ENCODE measurements around the gene SLC9A8.
"Not testable (repeated sequence)": the region's sequence is repeated elsewhere in the genome, so short reads cannot be mapped to it uniquely, and the experiment has no call there.

SLC9A8 gene

GRCh38 chr20:49892260-49892659 is 79.6 kb downstream of the SLC9A8 start:
- Mint-ChIP-seq H3K4me1 (ENCODE audit: low read depth) (peaks cover 42% of the 10 kb centered on the region), H3K4me3 (no peak overlapping the region), H3K36me3 (ENCODE audit: low read depth) (peaks cover 37% of the 10 kb centered on the region), H3K27ac (peak overlapping the region; percentile 88), H3K27me3 (no peaks in the 10 kb centered on the region), H3K9me3 (no peaks in the 10 kb centered on the region)
- no peak for DNase-seq

GRCh38 chr20:49892817-49893216 is 80.2 kb downstream of the SLC9A8 start:
- no peaks in the 10 kb centered on the region for H3K9me3 Mint-ChIP-seq
- peaks cover 38% of the 10 kb centered on the region for H3K4me1 Mint-ChIP-seq (ENCODE audit: low read depth)
- peak overlapping the region; percentile 20 for H3K4me3 Mint-ChIP-seq
- no peak for DNase-seq
- peaks cover 31% of the 10 kb centered on the region for H3K36me3 Mint-ChIP-seq (ENCODE audit: low read depth)
- no peaks in the 10 kb centered on the region for H3K27me3 Mint-ChIP-seq
- H3K27ac Mint-ChIP-seq, result peak overlapping the region; percentile 88

- Mint-ChIP-seq H3K4me1 (ENCODE audit: low read depth) (peaks cover 35% of the 10 kb centered on the region), H3K36me3 (ENCODE audit: low read depth) (peaks cover 25% of the 10 kb centered on the region), H3K4me3 (peak overlapping the region; percentile 26), H3K27ac (peak overlapping the region; percentile 88), H3K9me3 (no peaks in the 10 kb centered on the region), H3K27me3 (no peaks in the 10 kb centered on the region)
- peak; percentile 53 for DNase-seq
Observed at GRCh38 chr20:49893242-49894072, 80.8 kb downstream of the SLC9A8 start.

- H3K36me3 Mint-ChIP-seq (ENCODE audit: low read depth), result peaks cover 19% of the 10 kb centered on the region
- no peaks in the 10 kb centered on the region for H3K9me3 Mint-ChIP-seq
- peak overlapping the region; percentile 26 for H3K4me3 Mint-ChIP-seq
- H3K27me3 Mint-ChIP-seq, result no peaks in the 10 kb centered on the region
- peak overlapping the region; percentile 88 for H3K27ac Mint-ChIP-seq
- peaks cover 33% of the 10 kb centered on the region for H3K4me1 Mint-ChIP-seq (ENCODE audit: low read depth)
- DNase-seq, result no peak
Observed at GRCh38 chr20:49894073-49894470, 81.4 kb downstream of the SLC9A8 start.

- not testable (repeated sequence) for H3K4me3 Mint-ChIP-seq; H3K27me3 Mint-ChIP-seq; H3K27ac Mint-ChIP-seq; H3K36me3 Mint-ChIP-seq (ENCODE audit: low read depth); H3K9me3 Mint-ChIP-seq; DNase-seq
- peaks cover 33% of the 10 kb centered on the region for H3K4me1 Mint-ChIP-seq (ENCODE audit: low read depth)
Observed at GRCh38 chr20:49895474-49896093, 83.0 kb downstream of the SLC9A8 start.

GRCh38 chr20:49896204-49896603 is 83.6 kb downstream of the SLC9A8 start:
- Mint-ChIP-seq H3K27ac (no peak overlapping the region), H3K27me3 (no peaks in the 10 kb centered on the region), H3K4me3 (no peak overlapping the region), H3K36me3 (ENCODE audit: low read depth) (peaks cover 5% of the 10 kb centered on the region), H3K4me1 (ENCODE audit: low read depth) (peaks cover 33% of the 10 kb centered on the region), H3K9me3 (no peaks in the 10 kb centered on the region)
- DNase-seq, result no peak

GRCh38 chr20:49899541-49900383 is 87.1 kb downstream of the SLC9A8 start:
- DNase-seq, result no peak
- H3K36me3 Mint-ChIP-seq (ENCODE audit: low read depth), result peaks cover 23% of the 10 kb centered on the region
- no peaks in the 10 kb centered on the region for H3K27me3 Mint-ChIP-seq
- H3K9me3 Mint-ChIP-seq, result no peaks in the 10 kb centered on the region
- peaks cover 3% of the 10 kb centered on the region for H3K4me1 Mint-ChIP-seq (ENCODE audit: low read depth)
- no peak overlapping the region for H3K4me3 Mint-ChIP-seq
- no peak overlapping the region for H3K27ac Mint-ChIP-seq

GRCh38 chr20:49901588-49901987 is 89.0 kb downstream of the SLC9A8 start:
- H3K27ac Mint-ChIP-seq, result no peak overlapping the region
- no peak for DNase-seq
- no peaks in the 10 kb centered on the region for H3K9me3 Mint-ChIP-seq
- H3K4me1 Mint-ChIP-seq (ENCODE audit: low read depth), result no peaks in the 10 kb centered on the region
- no peaks in the 10 kb centered on the region for H3K27me3 Mint-ChIP-seq
- no peak overlapping the region for H3K4me3 Mint-ChIP-seq
- H3K36me3 Mint-ChIP-seq (ENCODE audit: low read depth), result peaks cover 41% of the 10 kb centered on the region

GRCh38 chr20:49904440-49905214 is 92.0 kb downstream of the SLC9A8 start:
- Mint-ChIP-seq H3K36me3 (ENCODE audit: low read depth) (peaks cover 69% of the 10 kb centered on the region), H3K27ac (no peak overlapping the region), H3K27me3 (no peaks in the 10 kb centered on the region)

GRCh38 chr20:49905415-49906091 is 92.9 kb downstream of the SLC9A8 start:
- no peaks in the 10 kb centered on the region for H3K4me1 Mint-ChIP-seq (ENCODE audit: low read depth)
- no peaks in the 10 kb centered on the region for H3K27me3 Mint-ChIP-seq
- no peak overlapping the region for H3K4me3 Mint-ChIP-seq
- no peak for DNase-seq
- no peaks in the 10 kb centered on the region for H3K9me3 Mint-ChIP-seq
- no peak overlapping the region for H3K27ac Mint-ChIP-seq
- peaks cover 78% of the 10 kb centered on the region for H3K36me3 Mint-ChIP-seq (ENCODE audit: low read depth)

More at GRCh38 chr20:49904440-49905214, 92.0 kb downstream of the SLC9A8 start:
- DNase-seq, result no peak
- Mint-ChIP-seq H3K4me3 (no peak overlapping the region), H3K4me1 (ENCODE audit: low read depth) (no peaks in the 10 kb centered on the region), H3K9me3 (no peaks in the 10 kb centered on the region)

GRCh38 chr20:49906101-49906604 is 93.5 kb downstream of the SLC9A8 start:
- Mint-ChIP-seq H3K4me1 (ENCODE audit: low read depth) (peaks cover 3% of the 10 kb centered on the region), H3K27ac (no peak overlapping the region), H3K36me3 (ENCODE audit: low read depth) (peaks cover 82% of the 10 kb centered on the region), H3K4me3 (no peak overlapping the region), H3K27me3 (no peaks in the 10 kb centered on the region), H3K9me3 (no peaks in the 10 kb centered on the region)
- DNase-seq, result no peak

- H3K27me3 Mint-ChIP-seq, result no peaks in the 10 kb centered on the region
- no peaks in the 10 kb centered on the region for H3K9me3 Mint-ChIP-seq
- H3K36me3 Mint-ChIP-seq (ENCODE audit: low read depth), result peaks cover 82% of the 10 kb centered on the region
- H3K4me3 Mint-ChIP-seq, result no peak overlapping the region
- H3K4me1 Mint-ChIP-seq (ENCODE audit: low read depth), result peaks cover 3% of the 10 kb centered on the region
- no peak for DNase-seq
- H3K27ac Mint-ChIP-seq, result no peak overlapping the region
Observed at GRCh38 chr20:49906615-49907154, 94.1 kb downstream of the SLC9A8 start.

All from activated T-cell treated with anti-CD3 and anti-CD28 coated beads, Interleukin-2, amount 50 U/mL, for 24 hours (primary cell).